Measurements from ENCODE around the gene SRSF4.
A peak's percentile ranks its signal among the peaks of the same experiment; 100 is the strongest.

SRSF4 gene

GRCh38 chr1:29200906-29201594 lies 19.4 kb upstream of the SRSF4 start:
- no peak for DNase-seq

- no peak for DNase-seq
These were observed 16.3 kb upstream of the SRSF4 start for GRCh38 chr1:29197993-29198392.

GRCh38 chr1:29197590-29197924 lies 15.9 kb upstream of the SRSF4 start:
- peak; percentile 19 for DNase-seq

GRCh38 chr1:29196863-29197589 lies 15.3 kb upstream of the SRSF4 start:
- no peak for DNase-seq

GRCh38 chr1:29195881-29196291 lies 14.2 kb upstream of the SRSF4 start:
- DNase-seq = no peak

GRCh38 chr1:29193879-29194455 lies 12.3 kb upstream of the SRSF4 start:
- no peak for DNase-seq

GRCh38 chr1:29190718-29191117 lies 9.0 kb upstream of the SRSF4 start:
- DNase-seq = no peak

GRCh38 chr1:29186707-29187106 lies 5.0 kb upstream of the SRSF4 start:
- DNase-seq = no peak

GRCh38 chr1:29186252-29186651 lies 4.6 kb upstream of the SRSF4 start:
- DNase-seq = no peak

- no peak for DNase-seq
These were observed 1.6 kb upstream of the SRSF4 start for GRCh38 chr1:29183287-29183686.

- DNase-seq = no peak
These were observed 945 bp downstream of the SRSF4 start for GRCh38 chr1:29180497-29181412.

- DNase-seq = no peak
These were observed 2.0 kb downstream of the SRSF4 start for GRCh38 chr1:29179641-29180184.

- DNase-seq = no peak
These were observed 4.5 kb downstream of the SRSF4 start for GRCh38 chr1:29177022-29177705.

GRCh38 chr1:29176576-29176975 lies 5.1 kb downstream of the SRSF4 start:
- DNase-seq = no peak

- DNase-seq = no peak
These were observed 9.2 kb downstream of the SRSF4 start for GRCh38 chr1:29172415-29172939.

GRCh38 chr1:29171521-29171920 lies 10.2 kb downstream of the SRSF4 start:
- no peak for DNase-seq

GRCh38 chr1:29171089-29171488 lies 10.6 kb downstream of the SRSF4 start:
- no peak for DNase-seq

- no peak for DNase-seq
These were observed 11.7 kb downstream of the SRSF4 start for GRCh38 chr1:29169976-29170375.

GRCh38 chr1:29167904-29168303 lies 13.8 kb downstream of the SRSF4 start:
- no peak for DNase-seq

- no peak for DNase-seq
These were observed 15.3 kb downstream of the SRSF4 start for GRCh38 chr1:29166291-29166878.

GRCh38 chr1:29164588-29164987 lies 17.1 kb downstream of the SRSF4 start:
- no peak for DNase-seq
